Mucosa of stomach (tissue), 1 donor: ENCODE results near the gene CD8B2.
"Not testable (repeated sequence)": the region's sequence is repeated elsewhere in the genome, so short reads cannot be mapped to it uniquely, and the experiment has no call there.

ENCODE experiments used
- H3K27me3 ChIP-seq: one replicate; pipeline ENCODE4 v1.7.0; 2013; ENCODE audit warnings: mild to moderate bottlenecking, low read length; ENCODE audit not compliant: control insufficient read depth, insufficient read depth
- H3K36me3 ChIP-seq: one replicate; pipeline ENCODE4 v1.7.0; 2013; ENCODE audit warnings: low read length; ENCODE audit not compliant: control insufficient read depth, insufficient read depth
- H3K4me1 ChIP-seq: one replicate; pipeline ENCODE4 v1.7.0; 2013; ENCODE audit warnings: mild to moderate bottlenecking, low read length; ENCODE audit not compliant: control insufficient read depth, insufficient read depth
- H3K4me3 ChIP-seq: one replicate; pipeline ENCODE4 v1.7.0; 2013; ENCODE audit warnings: low read length
- H3K9ac ChIP-seq: one replicate; pipeline ENCODE4 v1.7.0; 2013; ENCODE audit warnings: mild to moderate bottlenecking, low read length, moderate library complexity
- H3K9me3 ChIP-seq: one replicate; pipeline ENCODE4 v1.7.0; 2013; ENCODE audit warnings: mild to moderate bottlenecking, low read length, moderate library complexity; ENCODE audit not compliant: control insufficient read depth
- donor health status: Pancreatic carcinoma.

Gene CD8B2

GRCh38 chr2:106540886-106541285 is 53.7 kb downstream of the CD8B2 start:
- Histone ChIP-seq H3K27me3 (no peaks in the 10 kb centered on the region), H3K4me3 (no peak overlapping the region), H3K4me1 (no peaks in the 10 kb centered on the region), H3K9ac (no peak overlapping the region), H3K36me3 (no peaks in the 10 kb centered on the region), H3K9me3 (no peaks in the 10 kb centered on the region)

- Histone ChIP-seq H3K4me3 (no peak overlapping the region), H3K27me3 (no peaks in the 10 kb centered on the region), H3K9me3 (no peaks in the 10 kb centered on the region), H3K9ac (no peak overlapping the region), H3K36me3 (no peaks in the 10 kb centered on the region), H3K4me1 (no peaks in the 10 kb centered on the region)
These were observed 54.2 kb downstream of the CD8B2 start for GRCh38 chr2:106541333-106541732.

- no peaks in the 10 kb centered on the region for H3K4me1 ChIP-seq
- H3K36me3 ChIP-seq: no peaks in the 10 kb centered on the region
- H3K4me3 ChIP-seq: no peak overlapping the region
- no peak overlapping the region for H3K9ac ChIP-seq
- no peaks in the 10 kb centered on the region for H3K9me3 ChIP-seq
- H3K27me3 ChIP-seq: no peaks in the 10 kb centered on the region
These were observed 55.7 kb downstream of the CD8B2 start for GRCh38 chr2:106542746-106543359.

- Histone ChIP-seq H3K27me3 (no peaks in the 10 kb centered on the region), H3K9me3 (no peaks in the 10 kb centered on the region), H3K36me3 (no peaks in the 10 kb centered on the region), H3K9ac (no peak overlapping the region), H3K4me1 (no peaks in the 10 kb centered on the region), H3K4me3 (no peak overlapping the region)
These were observed 57.8 kb downstream of the CD8B2 start for GRCh38 chr2:106545007-106545406.

- no peaks in the 10 kb centered on the region for H3K36me3 ChIP-seq
- H3K9ac ChIP-seq: no peak overlapping the region
- H3K9me3 ChIP-seq: no peaks in the 10 kb centered on the region
- H3K4me1 ChIP-seq: no peaks in the 10 kb centered on the region
- no peaks in the 10 kb centered on the region for H3K27me3 ChIP-seq
- H3K4me3 ChIP-seq: no peak overlapping the region
These were observed 59.3 kb downstream of the CD8B2 start for GRCh38 chr2:106546391-106546990.

- H3K4me1 ChIP-seq: no peaks in the 10 kb centered on the region
- no peak overlapping the region for H3K9ac ChIP-seq
- H3K4me3 ChIP-seq: no peak overlapping the region
- H3K9me3 ChIP-seq: no peaks in the 10 kb centered on the region
- H3K27me3 ChIP-seq: no peaks in the 10 kb centered on the region
- no peaks in the 10 kb centered on the region for H3K36me3 ChIP-seq
These were observed 60.2 kb downstream of the CD8B2 start for GRCh38 chr2:106547164-106547903.

GRCh38 chr2:106551417-106552130 is 64.4 kb downstream of the CD8B2 start:
- H3K9me3 ChIP-seq: no peaks in the 10 kb centered on the region
- no peak overlapping the region for H3K9ac ChIP-seq
- H3K4me3 ChIP-seq: no peak overlapping the region
- no peaks in the 10 kb centered on the region for H3K27me3 ChIP-seq
- no peaks in the 10 kb centered on the region for H3K4me1 ChIP-seq
- H3K36me3 ChIP-seq: no peaks in the 10 kb centered on the region

GRCh38 chr2:106552921-106553320 is 65.8 kb downstream of the CD8B2 start:
- H3K9me3 ChIP-seq: no peaks in the 10 kb centered on the region
- H3K36me3 ChIP-seq: no peaks in the 10 kb centered on the region
- no peak overlapping the region for H3K4me3 ChIP-seq
- no peaks in the 10 kb centered on the region for H3K4me1 ChIP-seq
- no peak overlapping the region for H3K9ac ChIP-seq
- H3K27me3 ChIP-seq: no peaks in the 10 kb centered on the region

- Histone ChIP-seq H3K4me3 (no peak overlapping the region), H3K9me3 (no peaks in the 10 kb centered on the region), H3K27me3 (no peaks in the 10 kb centered on the region), H3K9ac (no peak overlapping the region), H3K36me3 (no peaks in the 10 kb centered on the region), H3K4me1 (no peaks in the 10 kb centered on the region)
These were observed 66.2 kb downstream of the CD8B2 start for GRCh38 chr2:106553321-106553720.

- H3K9me3 ChIP-seq: no peaks in the 10 kb centered on the region
- no peak overlapping the region for H3K9ac ChIP-seq
- H3K4me1 ChIP-seq: peaks cover 4% of the 10 kb centered on the region
- H3K36me3 ChIP-seq: no peaks in the 10 kb centered on the region
- H3K27me3 ChIP-seq: no peaks in the 10 kb centered on the region
- no peak overlapping the region for H3K4me3 ChIP-seq
These were observed 67.2 kb downstream of the CD8B2 start for GRCh38 chr2:106554411-106554810.

GRCh38 chr2:106555053-106555452 is 67.9 kb downstream of the CD8B2 start:
- Histone ChIP-seq H3K27me3 (no peaks in the 10 kb centered on the region), H3K4me1 (peaks cover 4% of the 10 kb centered on the region), H3K4me3 (no peak overlapping the region), H3K9me3 (no peaks in the 10 kb centered on the region), H3K36me3 (no peaks in the 10 kb centered on the region), H3K9ac (no peak overlapping the region)

GRCh38 chr2:106559786-106560185 is 72.6 kb downstream of the CD8B2 start:
- not testable (repeated sequence) for H3K36me3 ChIP-seq, H3K9me3 ChIP-seq, H3K4me3 ChIP-seq, H3K27me3 ChIP-seq, H3K9ac ChIP-seq, H3K4me1 ChIP-seq
